Right renal cortex interstitium (tissue), 3 donors: Measurements from ENCODE around the gene ATP11A. TPM values are rescaled to one million over a fixed set of nuclear protein-coding genes. Genes with fewer than 3 reads are reported as not detected.
"Not testable (repeated sequence)": the region's sequence is repeated elsewhere in the genome, so short reads cannot be mapped to it uniquely, and the experiment has no call there.

ENCODE experiments used
- DNase-seq, 3 donors: peaks; one replicate each; pipeline ENCODE4 v3.0.0-alpha.2; 2013; ENCODE audit warnings: low read depth in 3 of 3, low spot score in 2 of 3
- polyA plus RNA-seq, 3 donors: library from polyadenylated mRNA; unstranded; fragments of 120-200 nt; gene quantifications; one replicate each; pipeline ENCODE4 v1.2.1, GENCODE V29; 2013; ENCODE audit not compliant: insufficient read length in 3 of 3

ATP11A gene
- polyA plus RNA-seq, 3 donors: 34.8 to 39.4 (median 37.3) TPM

DNA sequence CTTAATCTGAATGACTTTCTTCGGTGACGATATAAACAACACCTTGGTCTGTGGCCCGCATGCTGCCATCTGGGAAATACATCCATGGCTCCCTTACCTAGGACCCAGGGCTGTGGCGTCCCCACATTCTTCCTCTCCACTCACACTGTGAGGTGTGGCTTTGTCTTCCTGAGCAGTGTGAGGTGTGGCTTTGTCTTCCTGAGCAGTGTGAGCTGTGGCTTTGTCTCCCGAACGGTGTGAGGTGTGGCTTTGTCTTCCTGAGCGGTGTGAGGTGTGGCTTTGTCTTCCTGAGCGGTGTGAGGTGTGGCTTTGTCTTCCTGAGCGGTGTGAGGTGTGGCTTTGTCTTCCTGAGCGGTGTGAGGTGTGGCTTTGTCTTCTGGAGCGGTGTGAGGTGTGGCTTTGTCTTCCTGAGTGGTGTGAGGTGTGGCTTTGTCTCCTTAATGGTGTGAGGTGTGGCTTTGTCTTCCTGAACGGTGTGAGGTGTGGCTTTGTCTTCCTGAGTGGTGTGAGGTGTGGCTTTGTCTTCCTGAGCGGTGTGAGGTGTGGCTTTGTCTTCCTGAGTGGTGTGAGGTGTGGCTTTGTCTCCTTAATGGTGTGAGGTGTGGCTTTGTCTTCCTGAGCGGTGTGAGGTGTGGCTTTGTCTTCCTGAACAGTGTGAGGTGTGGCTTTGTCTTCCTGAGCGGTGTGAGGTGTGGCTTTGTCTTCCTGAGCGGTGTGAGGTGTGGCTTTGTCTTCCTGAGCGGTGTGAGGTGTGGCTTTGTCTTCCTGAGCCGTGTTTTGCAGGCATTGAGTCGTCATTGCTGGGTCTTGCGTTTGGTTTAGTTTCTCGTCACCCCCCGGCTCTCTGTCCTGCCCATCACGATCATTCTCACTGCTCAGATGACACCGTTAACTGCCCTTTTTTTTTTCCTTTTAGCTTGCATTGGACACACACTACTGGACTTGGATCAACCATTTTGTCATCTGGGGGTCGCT, 183.1 kb downstream of the ATP11A start:
- not testable (repeated sequence) for DNase-seq

DNA sequence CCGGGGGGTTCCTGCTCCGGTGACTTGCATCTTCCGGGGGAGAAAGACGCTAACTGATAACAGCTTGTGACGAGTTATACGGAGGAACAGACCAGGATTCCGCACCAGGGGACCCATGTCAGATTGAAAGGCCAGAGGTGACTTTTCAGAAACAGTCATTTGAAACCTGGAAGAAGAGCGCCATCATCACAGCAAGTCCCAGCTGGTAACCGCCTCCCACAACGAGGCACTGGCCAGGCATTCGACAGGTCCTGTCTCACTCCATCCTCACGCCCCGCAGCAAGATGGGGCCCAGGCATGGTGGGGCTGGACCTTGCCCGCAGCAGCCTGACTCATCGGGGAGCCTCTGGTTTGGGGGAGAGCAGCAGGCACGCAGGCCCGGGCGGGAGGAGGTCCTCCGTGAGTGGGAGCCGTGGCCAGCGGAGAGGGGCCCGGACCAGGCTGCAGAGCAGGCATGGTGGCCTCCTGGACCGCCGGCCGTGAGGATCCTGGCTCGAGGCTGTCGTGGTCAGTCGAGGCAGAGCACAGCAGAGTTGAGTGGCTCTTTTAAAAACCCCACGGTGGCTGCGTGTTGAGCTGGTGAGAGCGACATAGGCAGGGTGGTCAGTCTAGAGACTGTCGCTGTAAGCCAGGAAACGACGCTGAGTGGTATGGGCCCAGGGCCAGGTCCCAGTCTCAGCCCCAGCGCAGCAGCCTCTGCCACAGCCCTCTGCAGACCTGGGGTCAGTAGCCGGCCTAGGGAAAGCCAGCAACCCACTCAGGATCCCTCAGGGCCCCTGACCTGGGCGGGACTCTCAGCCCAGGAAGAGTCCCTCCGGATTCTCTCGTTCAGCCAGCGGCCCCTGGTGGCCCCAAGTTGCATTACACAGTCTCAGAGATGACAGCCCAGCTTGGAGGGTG, 184.3 kb downstream of the ATP11A start:
- DNase-seq: peak in 1 of 3 donors; percentile 57

DNA sequence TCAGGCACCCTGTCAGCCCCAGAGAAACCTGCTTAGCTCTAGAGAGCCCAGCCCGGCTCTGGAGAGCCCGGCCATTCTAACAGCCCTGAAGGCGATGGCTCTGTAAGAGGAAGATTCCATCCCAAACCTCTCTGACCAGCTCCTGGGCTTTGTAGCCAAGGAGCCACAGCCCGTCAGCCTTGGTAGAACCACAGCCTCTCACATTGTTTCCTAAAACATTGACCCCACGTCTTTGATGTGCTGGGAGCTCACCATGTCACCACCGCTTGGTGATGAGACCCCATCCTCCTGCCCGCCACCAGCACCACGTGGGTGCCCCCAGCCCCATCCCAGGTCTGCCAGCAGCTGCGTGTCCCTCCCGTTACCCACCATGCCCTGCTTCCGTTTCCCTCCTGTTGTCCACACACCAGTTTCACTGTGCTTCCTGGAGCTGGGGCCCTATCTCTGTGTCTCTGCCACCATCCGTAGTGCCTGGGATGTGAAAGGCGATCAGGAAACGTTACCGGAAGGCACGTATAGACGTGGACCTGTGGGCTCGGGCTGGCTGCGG, 185.0 kb downstream of the ATP11A start:
- DNase-seq: no peak

DNA sequence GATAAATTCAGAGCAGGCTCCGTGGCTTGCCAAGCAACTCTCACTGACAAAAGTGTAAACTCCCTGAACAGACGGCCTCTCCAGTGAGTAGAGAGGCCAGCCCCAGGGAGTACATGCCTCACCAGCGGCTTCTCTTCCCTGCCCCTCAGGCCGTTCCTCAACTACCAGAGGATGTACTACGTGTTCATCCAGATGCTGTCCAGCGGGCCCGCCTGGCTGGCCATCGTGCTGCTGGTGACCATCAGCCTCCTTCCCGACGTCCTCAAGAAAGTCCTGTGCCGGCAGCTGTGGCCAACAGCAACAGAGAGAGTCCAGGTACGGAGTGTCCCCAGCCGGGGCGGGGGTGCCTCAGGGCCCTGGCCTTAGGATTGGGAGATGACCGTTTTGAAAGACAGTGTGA, 185.8 kb downstream of the ATP11A start:
- no peak for DNase-seq

DNA sequence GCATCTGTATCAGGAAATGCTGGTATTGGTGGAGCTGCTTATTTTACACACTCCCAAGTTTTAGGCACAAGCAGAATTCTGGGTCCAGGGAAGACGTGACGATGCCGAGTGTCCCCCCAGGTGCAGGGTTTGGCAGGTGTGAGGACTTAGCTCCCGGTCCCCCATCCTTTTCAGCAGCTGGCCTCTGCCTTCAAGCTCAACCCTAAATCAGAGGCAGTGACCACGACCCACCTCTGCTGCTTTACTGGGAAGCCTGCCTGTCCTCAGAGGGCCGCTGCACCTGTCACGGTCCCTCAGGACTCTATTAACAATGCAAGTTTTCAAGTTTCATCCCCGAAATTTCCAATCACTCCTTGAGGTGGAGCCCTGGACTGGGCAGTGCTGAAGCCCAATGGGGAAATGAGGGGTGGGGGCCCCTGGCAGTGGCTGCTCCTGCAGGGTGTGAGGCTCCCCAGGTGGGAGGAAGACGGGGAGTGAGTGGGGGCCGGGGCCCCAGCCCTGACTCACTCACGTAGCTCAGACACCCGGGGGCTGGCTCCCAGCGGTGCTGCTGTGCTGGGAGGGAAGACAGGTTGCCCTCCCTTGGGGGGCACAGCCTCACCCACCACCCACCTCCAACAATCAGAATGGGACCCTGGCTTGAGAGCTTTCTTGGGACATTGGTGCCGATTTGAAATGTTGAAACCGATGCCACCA, 186.6 kb downstream of the ATP11A start:
- DNase-seq: no peak

DNA sequence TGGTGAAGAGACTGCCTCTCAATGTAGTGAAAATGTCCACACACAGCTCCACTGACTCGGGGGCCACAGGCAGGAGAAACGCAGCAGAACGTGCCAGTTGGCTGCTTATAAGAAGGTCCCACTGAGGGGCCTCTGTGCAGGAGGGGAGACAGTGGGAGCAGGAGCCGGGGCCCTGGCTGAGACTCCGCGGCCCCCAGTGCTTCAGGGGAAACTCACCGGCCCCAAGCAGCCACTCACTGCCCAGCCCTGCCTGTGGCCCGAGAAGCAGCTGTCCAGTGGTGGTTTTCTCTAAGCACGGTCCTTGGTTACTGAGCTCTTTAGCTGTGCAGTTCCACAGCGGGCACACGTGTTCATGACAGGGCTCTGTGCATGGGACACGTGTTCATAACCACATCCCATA, 187.2 kb downstream of the ATP11A start:
- no peak for DNase-seq

DNA sequence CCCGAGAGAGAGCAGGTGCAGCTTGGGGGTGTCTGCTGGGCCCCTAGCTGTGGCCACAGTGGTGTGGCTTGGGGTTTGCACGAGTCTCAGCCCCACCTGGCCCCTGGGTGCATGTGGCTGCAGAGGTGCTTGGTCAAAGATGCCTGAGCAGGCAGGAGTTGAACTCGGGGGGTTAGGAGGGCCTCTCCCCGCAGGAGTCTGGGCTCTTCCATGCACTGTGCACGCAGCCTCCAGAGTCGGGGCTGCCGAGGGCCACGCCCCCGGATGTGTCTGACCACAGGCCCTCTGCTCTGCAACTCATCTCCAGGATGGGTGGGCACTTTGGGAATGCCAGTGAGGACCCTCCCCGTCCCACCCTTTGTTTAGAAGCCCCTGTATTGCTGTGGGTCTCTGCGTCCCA, 187.7 kb downstream of the ATP11A start:
- no peak for DNase-seq

DNA sequence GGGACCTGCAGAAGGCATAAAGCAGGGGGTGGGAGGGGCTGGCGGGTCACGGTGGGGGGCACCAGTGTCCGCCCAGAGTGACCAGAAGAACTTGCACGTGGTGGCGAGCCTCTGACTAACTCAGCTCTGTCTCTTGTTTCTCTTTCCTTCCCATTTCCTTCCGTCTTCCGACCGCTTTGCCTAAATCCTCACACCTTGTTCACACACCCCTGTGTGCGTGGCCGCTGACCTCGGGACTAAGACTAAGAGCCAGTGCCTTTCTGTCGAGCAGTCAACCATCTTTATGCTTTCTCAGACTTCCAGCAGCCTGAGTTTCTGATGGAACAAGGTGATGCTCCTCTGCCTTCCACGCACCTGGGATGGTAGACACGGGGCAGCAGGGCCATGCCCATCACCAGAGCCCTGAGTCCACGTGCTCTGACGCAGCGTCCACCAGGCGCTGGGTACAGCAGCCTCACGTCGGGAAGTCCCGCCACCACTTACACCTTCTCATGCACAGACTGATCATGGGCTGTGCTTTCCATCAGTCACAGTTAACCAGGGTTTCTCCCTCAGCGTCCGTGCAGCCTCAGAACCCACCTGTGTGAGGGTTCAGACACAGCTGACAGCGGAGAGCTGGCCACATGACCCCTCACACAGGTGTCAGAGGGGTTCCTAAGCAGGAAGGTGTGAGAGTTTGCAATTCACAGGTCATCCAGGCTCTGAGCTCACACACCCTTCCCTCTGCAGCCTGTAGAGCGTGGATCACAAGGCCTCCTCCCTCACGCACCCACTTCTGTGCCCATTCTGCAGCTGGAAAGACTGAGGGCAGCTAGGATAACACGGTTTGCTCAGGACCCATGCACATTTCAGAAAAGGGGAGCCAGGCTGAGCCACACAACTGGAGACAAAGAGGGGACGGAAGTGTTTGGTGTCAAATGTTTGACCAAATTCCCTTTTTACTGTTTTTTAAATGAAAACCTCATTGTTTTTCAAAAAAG, 188.4 kb downstream of the ATP11A start:
- no peak for DNase-seq

DNA sequence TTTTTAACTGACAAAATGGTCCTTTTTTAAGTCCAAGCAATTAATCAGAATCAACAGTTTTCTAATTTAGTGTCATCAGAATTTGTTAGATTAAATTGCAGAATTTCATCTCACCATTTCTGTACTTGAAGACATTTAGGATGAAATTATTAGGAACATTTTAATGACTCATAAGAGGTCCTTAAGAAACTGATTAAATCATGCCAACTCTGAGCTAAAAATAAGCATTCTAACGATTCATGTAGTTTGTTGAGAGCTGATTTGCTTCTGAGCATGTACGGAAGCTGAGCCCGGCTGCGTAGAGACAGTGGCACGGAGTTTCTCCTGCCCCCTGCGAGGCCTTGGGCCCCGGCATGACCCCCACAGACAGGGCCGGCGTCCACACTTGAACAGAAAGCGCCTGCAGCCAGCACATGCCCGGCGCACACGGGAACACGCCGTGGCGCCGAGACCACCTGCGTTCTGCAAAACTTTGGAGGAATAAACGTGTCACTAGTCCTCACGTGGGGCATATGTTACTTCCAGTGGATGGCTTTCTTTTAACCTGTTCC, 189.5 kb downstream of the ATP11A start:
- no peak for DNase-seq

DNA sequence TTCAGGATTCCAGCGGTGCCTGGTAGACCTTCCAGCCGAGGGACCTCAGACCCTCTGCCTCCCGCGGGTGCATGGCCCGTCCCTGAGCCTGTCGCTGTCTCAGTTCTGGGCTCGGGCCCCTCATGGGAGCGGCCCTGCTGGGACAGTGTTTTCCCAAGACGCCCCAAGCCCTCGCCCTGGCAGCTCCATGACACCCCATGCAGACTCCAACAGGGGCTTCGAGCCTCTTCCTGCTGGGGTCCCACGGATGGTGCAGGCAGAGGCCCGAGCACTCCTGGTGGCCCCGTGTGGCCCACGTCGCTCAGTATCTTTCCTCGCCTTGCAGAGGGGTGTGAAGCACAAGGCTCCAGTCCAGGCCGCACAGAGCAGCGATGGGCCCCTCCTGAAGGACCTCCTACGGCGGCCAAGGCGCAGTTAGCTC, 190.4 kb downstream of the ATP11A start:
- DNase-seq: no peak

DNA sequence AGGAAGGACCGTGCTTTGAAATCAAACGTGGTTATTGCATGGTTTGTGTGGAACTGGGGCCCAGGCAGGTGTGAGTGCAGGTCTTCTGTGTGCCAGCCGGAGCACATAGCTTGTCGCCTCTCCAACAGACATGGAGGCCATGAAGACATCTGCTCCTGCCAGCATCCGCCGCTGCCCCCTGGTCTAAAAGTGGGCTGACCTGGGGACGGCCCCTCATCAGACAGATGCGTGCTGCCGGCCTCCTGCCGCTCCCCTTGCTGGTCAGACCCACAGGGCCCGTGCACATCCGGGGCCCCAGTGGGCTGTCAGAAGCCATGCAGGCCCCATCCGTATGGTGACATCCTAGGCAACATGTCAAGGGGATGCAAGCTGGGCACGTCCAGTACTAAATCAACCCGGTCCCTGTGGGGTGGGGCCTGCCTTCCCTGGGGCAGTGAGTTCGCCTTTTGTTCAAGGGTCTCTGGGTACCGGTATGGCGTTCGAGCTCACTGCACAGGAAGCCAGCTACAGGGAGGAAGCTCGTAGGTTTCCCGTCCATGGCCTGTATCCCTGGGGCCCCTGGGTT, 191.2 kb downstream of the ATP11A start:
- no peak for DNase-seq

DNA sequence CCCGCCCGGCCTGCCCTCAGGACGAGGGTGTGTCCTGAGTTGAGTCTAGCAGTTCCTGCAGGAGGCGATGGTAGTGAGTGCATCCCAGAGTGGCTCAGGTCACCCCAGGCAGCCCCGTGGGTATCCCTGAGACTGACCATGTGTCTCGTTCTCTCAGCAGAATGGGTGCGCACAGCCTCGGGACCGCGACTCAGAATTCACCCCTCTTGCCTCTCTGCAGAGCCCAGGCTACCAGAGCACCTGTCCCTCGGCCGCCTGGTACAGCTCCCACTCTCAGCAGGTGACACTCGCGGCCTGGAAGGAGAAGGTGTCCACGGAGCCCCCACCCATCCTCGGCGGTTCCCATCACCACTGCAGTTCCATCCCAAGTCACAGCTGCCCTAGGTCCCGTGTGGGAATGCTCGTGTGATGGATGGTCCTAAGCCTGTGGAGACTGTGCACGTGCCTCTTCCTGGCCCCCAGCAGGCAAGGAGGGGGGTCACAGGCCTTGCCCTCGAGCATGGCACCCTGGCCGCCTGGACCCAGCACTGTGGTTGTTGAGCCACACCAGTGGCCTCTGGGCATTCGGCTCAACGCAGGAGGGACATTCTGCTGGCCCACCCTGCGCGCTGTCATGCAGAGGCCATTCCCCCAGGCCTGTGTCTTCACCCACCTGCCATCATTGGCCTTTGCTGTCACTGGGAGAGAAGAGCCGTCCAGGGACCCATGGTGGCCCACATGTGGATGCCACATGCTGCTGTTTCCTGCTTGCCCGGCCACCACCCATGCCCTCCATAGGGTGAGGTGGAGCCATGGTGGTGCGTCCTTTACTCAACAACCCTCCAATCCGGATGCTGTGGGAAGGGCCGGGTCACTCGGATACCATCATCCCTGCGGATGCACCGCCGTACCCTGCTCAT, 192.1 kb downstream of the ATP11A start:
- DNase-seq: no peak

DNA sequence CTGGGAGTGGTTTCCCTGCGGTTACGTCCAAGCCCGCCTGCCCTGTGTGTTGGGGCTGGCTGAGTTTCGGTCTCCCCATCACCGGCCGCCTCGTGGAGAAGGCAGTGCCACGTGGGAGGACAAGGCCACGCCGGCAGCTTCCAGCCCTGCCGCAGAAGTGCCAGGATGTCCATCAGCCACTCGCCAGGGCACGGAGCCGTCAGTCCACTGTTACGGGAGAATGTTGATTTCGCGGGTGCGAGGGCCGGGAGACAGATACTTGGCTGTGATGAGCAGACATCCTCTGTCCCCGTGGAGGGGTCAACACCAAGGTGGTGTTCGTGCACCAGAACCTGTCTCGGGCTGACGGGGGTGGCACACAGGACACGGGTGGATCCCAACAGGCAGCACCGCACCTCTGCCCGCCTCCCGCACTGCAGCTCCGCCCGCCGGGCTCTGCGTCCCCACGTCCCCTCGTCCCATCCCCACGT, 192.8 kb downstream of the ATP11A start:
- DNase-seq: no peak

DNA sequence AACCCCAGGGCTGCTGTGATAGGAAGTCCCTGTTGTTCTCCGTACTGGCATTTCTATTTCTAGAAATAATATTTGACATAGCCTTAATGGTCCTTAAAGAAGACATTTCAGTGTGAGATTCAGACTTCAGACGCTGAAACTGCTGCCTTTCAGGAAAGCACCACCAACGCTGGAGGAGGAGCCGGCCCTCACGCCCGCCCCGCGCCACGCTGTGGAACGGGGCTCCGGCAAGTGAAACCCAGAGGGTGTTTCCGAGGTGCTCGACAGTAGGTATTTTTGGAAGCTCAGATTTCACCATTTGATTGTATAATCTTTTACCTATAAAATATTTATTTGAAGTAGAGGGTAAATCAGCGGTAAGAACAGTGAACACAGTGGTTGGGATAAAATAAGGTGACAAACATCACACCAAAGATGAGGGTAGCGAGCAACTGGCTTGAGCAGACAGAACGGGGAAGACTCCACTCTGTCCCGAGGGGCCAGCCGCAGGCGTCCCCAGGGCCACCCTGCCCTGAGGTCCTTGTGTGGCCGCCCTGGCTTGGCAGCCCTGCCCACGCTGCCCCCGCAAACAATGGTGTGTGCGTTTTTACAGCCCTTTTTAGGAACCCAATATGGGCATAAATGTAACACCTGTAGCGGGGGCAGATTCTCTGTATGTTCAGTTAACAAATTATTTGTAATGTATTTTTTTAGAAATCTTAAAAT, 193.6 kb downstream of the ATP11A start:
- DNase-seq: no peak

DNA sequence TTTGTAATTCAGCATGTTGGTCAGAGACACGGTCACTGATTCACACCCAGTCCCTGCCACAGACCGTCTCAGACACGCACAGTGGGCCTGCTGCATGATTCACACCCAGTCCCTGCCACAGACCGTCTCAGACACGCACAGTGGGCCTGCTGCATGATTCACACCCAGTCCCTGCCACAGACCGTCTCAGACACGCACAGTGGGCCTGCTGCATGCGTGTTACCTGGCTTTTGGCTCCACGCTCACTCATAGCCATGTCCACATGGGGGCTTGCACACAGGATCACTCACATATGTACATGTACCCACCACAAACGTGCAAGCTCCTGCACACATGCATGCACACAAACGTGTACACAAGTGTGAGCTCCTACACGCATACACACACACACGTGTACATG, 194.9 kb downstream of the ATP11A start:
- not testable (repeated sequence) for DNase-seq

DNA sequence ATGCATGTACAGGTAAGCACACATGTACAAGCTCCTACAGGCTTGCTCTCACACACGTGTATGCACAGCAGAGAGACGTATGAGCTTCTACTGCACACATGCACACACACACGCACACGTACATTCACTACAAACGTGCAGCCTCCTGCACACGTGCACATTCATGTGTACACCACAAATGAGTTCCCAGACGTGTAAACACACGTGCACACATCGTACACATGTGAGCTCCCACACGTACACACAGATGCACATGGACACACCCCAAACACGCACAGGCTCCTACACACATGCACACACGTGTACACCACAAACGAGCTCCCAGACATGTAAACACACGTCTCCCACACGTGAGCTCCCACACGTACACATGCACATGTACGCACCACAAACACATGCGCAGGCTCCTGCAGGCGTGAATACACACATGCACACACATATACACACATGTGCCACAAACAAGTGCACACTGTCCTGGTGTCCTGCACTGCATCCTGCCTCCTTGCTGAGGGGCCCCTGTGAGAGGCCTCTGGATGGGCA, 195.5 kb downstream of the ATP11A start:
- DNase-seq: no peak
